ENCODE measurements around the gene PCMTD2. TPM values are rescaled to one million over a fixed set of nuclear protein-coding genes. Genes with fewer than 3 reads are reported as not detected.

PCMTD2 gene
- total RNA-seq, 1 donor from 2014 or later = 36.5 TPM

GRCh38 chr20:64268174-64268573 is 12.6 kb downstream of the PCMTD2 start:
- H3K9ac ChIP-seq (ENCODE audit: low read depth in 1 of 3, low read length in 3 of 3) = no peak overlapping the region
- peaks cover 15 to 34% (median 27%) of the 10 kb centered on the region in 3 donors for H3K36me3 ChIP-seq (ENCODE audit: control insufficient read depth in 3 of 3, insufficient read depth in 3 of 3, low read length in 3 of 3)
- H3K27ac ChIP-seq (ENCODE audit: low read depth, low read length) = no peak overlapping the region
- no peak overlapping the region for H3K4me3 ChIP-seq (ENCODE audit: low read length in 3 of 3)
- H3K27me3 ChIP-seq (ENCODE audit: control insufficient read depth in 3 of 3, insufficient read depth in 3 of 3, low read length in 3 of 3) = no peaks in the 10 kb centered on the region
- no peaks in the 10 kb centered on the region for H3K9me3 ChIP-seq (ENCODE audit: control insufficient read depth in 3 of 3, low read length in 3 of 3)
- peaks cover 25 to 39% (median 38%) of the 10 kb centered on the region in 3 donors for H3K4me1 ChIP-seq (ENCODE audit: control insufficient read depth in 3 of 3, insufficient read depth in 3 of 3, low read length in 3 of 3)

- H3K27ac ChIP-seq (ENCODE audit: low read depth, low read length) = no peak overlapping the region
- no peaks in the 10 kb centered on the region for H3K27me3 ChIP-seq (ENCODE audit: control insufficient read depth in 3 of 3, insufficient read depth in 3 of 3, low read length in 3 of 3)
- H3K4me3 ChIP-seq (ENCODE audit: low read length in 3 of 3) = no peak overlapping the region
- no peak overlapping the region for H3K9ac ChIP-seq (ENCODE audit: low read depth in 1 of 3, low read length in 3 of 3)
- H3K36me3 ChIP-seq (ENCODE audit: control insufficient read depth in 3 of 3, insufficient read depth in 3 of 3, low read length in 3 of 3) = peaks cover 21 to 42% (median 35%) of the 10 kb centered on the region in 3 donors
- H3K9me3 ChIP-seq (ENCODE audit: control insufficient read depth in 3 of 3, low read length in 3 of 3) = no peaks in the 10 kb centered on the region
- peaks cover 16 to 26% (median 23%) of the 10 kb centered on the region in 3 donors for H3K4me1 ChIP-seq (ENCODE audit: control insufficient read depth in 3 of 3, insufficient read depth in 3 of 3, low read length in 3 of 3)
Measured at GRCh38 chr20:64269604-64270411, 14.3 kb downstream of the PCMTD2 start.

GRCh38 chr20:64271636-64272035 is 16.1 kb downstream of the PCMTD2 start:
- Histone ChIP-seq H3K27me3 (ENCODE audit: control insufficient read depth in 3 of 3, insufficient read depth in 3 of 3, low read length in 3 of 3) (no peaks in the 10 kb centered on the region), H3K27ac (ENCODE audit: low read depth, low read length) (no peak overlapping the region), H3K9me3 (ENCODE audit: control insufficient read depth in 3 of 3, low read length in 3 of 3) (no peaks in the 10 kb centered on the region), H3K36me3 (ENCODE audit: control insufficient read depth in 3 of 3, insufficient read depth in 3 of 3, low read length in 3 of 3) (peaks cover 21 to 42% (median 35%) of the 10 kb centered on the region in 3 donors), H3K9ac (ENCODE audit: low read depth in 1 of 3, low read length in 3 of 3) (no peak overlapping the region), H3K4me3 (ENCODE audit: low read length in 3 of 3) (no peak overlapping the region), H3K4me1 (ENCODE audit: control insufficient read depth in 3 of 3, insufficient read depth in 3 of 3, low read length in 3 of 3) (peaks cover 6 to 14% (median 12%) of the 10 kb centered on the region in 3 donors)

GRCh38 chr20:64273109-64273508 is 17.6 kb downstream of the PCMTD2 start:
- Histone ChIP-seq H3K9ac (ENCODE audit: low read depth in 1 of 3, low read length in 3 of 3) (no peak overlapping the region), H3K36me3 (ENCODE audit: control insufficient read depth in 3 of 3, insufficient read depth in 3 of 3, low read length in 3 of 3) (peaks cover 22 to 45% (median 29%) of the 10 kb centered on the region in 3 donors), H3K9me3 (ENCODE audit: control insufficient read depth in 3 of 3, low read length in 3 of 3) (no peaks in the 10 kb centered on the region), H3K27ac (ENCODE audit: low read depth, low read length) (no peak overlapping the region), H3K4me3 (ENCODE audit: low read length in 3 of 3) (no peak overlapping the region), H3K4me1 (ENCODE audit: control insufficient read depth in 3 of 3, insufficient read depth in 3 of 3, low read length in 3 of 3) (peaks cover 0 to 6% (median 6%) of the 10 kb centered on the region in 3 donors), H3K27me3 (ENCODE audit: control insufficient read depth in 3 of 3, insufficient read depth in 3 of 3, low read length in 3 of 3) (no peaks in the 10 kb centered on the region)

- H3K4me3 ChIP-seq (ENCODE audit: low read length in 3 of 3) = no peak overlapping the region
- no peak overlapping the region for H3K27ac ChIP-seq (ENCODE audit: low read depth, low read length)
- H3K4me1 ChIP-seq (ENCODE audit: control insufficient read depth in 3 of 3, insufficient read depth in 3 of 3, low read length in 3 of 3) = peaks cover 0 to 4% (median 0%) of the 10 kb centered on the region in 3 donors
- H3K9ac ChIP-seq (ENCODE audit: low read depth in 1 of 3, low read length in 3 of 3) = no peak overlapping the region
- no peaks in the 10 kb centered on the region for H3K9me3 ChIP-seq (ENCODE audit: control insufficient read depth in 3 of 3, low read length in 3 of 3)
- no peaks in the 10 kb centered on the region for H3K27me3 ChIP-seq (ENCODE audit: control insufficient read depth in 3 of 3, insufficient read depth in 3 of 3, low read length in 3 of 3)
- peaks cover 10 to 29% (median 18%) of the 10 kb centered on the region in 3 donors for H3K36me3 ChIP-seq (ENCODE audit: control insufficient read depth in 3 of 3, insufficient read depth in 3 of 3, low read length in 3 of 3)
Measured at GRCh38 chr20:64276817-64277216, 21.3 kb downstream of the PCMTD2 start.

- H3K27ac ChIP-seq (ENCODE audit: low read depth, low read length) = no peak overlapping the region
- H3K4me1 ChIP-seq (ENCODE audit: control insufficient read depth in 3 of 3, insufficient read depth in 3 of 3, low read length in 3 of 3) = peaks cover 0 to 4% (median 0%) of the 10 kb centered on the region in 3 donors
- H3K36me3 ChIP-seq (ENCODE audit: control insufficient read depth in 3 of 3, insufficient read depth in 3 of 3, low read length in 3 of 3) = peaks cover 10 to 22% (median 14%) of the 10 kb centered on the region in 3 donors
- H3K4me3 ChIP-seq (ENCODE audit: low read length in 3 of 3) = no peak overlapping the region
- H3K9me3 ChIP-seq (ENCODE audit: control insufficient read depth in 3 of 3, low read length in 3 of 3) = no peaks in the 10 kb centered on the region
- no peaks in the 10 kb centered on the region for H3K27me3 ChIP-seq (ENCODE audit: control insufficient read depth in 3 of 3, insufficient read depth in 3 of 3, low read length in 3 of 3)
- H3K9ac ChIP-seq (ENCODE audit: low read depth in 1 of 3, low read length in 3 of 3) = no peak overlapping the region
Measured at GRCh38 chr20:64277571-64278316, 22.2 kb downstream of the PCMTD2 start.

- Histone ChIP-seq H3K27me3 (ENCODE audit: control insufficient read depth in 3 of 3, insufficient read depth in 3 of 3, low read length in 3 of 3) (no peaks in the 10 kb centered on the region), H3K9me3 (ENCODE audit: control insufficient read depth in 3 of 3, low read length in 3 of 3) (no peaks in the 10 kb centered on the region), H3K4me3 (ENCODE audit: low read length in 3 of 3) (no peak overlapping the region), H3K9ac (ENCODE audit: low read depth in 1 of 3, low read length in 3 of 3) (no peak overlapping the region), H3K27ac (ENCODE audit: low read depth, low read length) (no peak overlapping the region), H3K4me1 (ENCODE audit: control insufficient read depth in 3 of 3, insufficient read depth in 3 of 3, low read length in 3 of 3) (peaks cover 0 to 4% (median 0%) of the 10 kb centered on the region in 3 donors), H3K36me3 (ENCODE audit: control insufficient read depth in 3 of 3, insufficient read depth in 3 of 3, low read length in 3 of 3) (peaks cover 8 to 16% (median 11%) of the 10 kb centered on the region in 3 donors)
Measured at GRCh38 chr20:64278317-64278681, 22.8 kb downstream of the PCMTD2 start.

GRCh38 chr20:64279826-64280459 is 24.4 kb downstream of the PCMTD2 start:
- H3K9ac ChIP-seq (ENCODE audit: low read depth in 1 of 3, low read length in 3 of 3) = no peak overlapping the region

GRCh38 chr20:64280460-64280843 is 24.9 kb downstream of the PCMTD2 start:
- H3K9ac ChIP-seq (ENCODE audit: low read depth in 1 of 3, low read length in 3 of 3) = no peak overlapping the region
- no peaks in the 10 kb centered on the region for H3K27me3 ChIP-seq (ENCODE audit: control insufficient read depth in 3 of 3, insufficient read depth in 3 of 3, low read length in 3 of 3)
- H3K4me1 ChIP-seq (ENCODE audit: control insufficient read depth in 3 of 3, insufficient read depth in 3 of 3, low read length in 3 of 3) = peaks cover 0 to 4% (median 0%) of the 10 kb centered on the region in 3 donors
- no peak overlapping the region for H3K27ac ChIP-seq (ENCODE audit: low read depth, low read length)
- no peak overlapping the region for H3K4me3 ChIP-seq (ENCODE audit: low read length in 3 of 3)
- no peaks in the 10 kb centered on the region for H3K9me3 ChIP-seq (ENCODE audit: control insufficient read depth in 3 of 3, low read length in 3 of 3)
- H3K36me3 ChIP-seq (ENCODE audit: control insufficient read depth in 3 of 3, insufficient read depth in 3 of 3, low read length in 3 of 3) = peaks cover 0 to 6% (median 2%) of the 10 kb centered on the region in 3 donors

More at GRCh38 chr20:64279826-64280459, 24.4 kb downstream of the PCMTD2 start:
- H3K27ac ChIP-seq (ENCODE audit: low read depth, low read length) = no peak overlapping the region
- no peaks in the 10 kb centered on the region for H3K27me3 ChIP-seq (ENCODE audit: control insufficient read depth in 3 of 3, insufficient read depth in 3 of 3, low read length in 3 of 3)
- no peak overlapping the region for H3K4me3 ChIP-seq (ENCODE audit: low read length in 3 of 3)
- peaks cover 0 to 8% (median 2%) of the 10 kb centered on the region in 3 donors for H3K36me3 ChIP-seq (ENCODE audit: control insufficient read depth in 3 of 3, insufficient read depth in 3 of 3, low read length in 3 of 3)
- H3K4me1 ChIP-seq (ENCODE audit: control insufficient read depth in 3 of 3, insufficient read depth in 3 of 3, low read length in 3 of 3) = peaks cover 0 to 4% (median 0%) of the 10 kb centered on the region in 3 donors
- no peaks in the 10 kb centered on the region for H3K9me3 ChIP-seq (ENCODE audit: control insufficient read depth in 3 of 3, low read length in 3 of 3)

Measured in skeletal muscle tissue (tissue), 4 donors.